PFSK-1 (cell line): ENCODE data around the gene ENOX2.

Experiments
- FOXP2 ChIP-seq: optimal IDR thresholded peaks from 2 replicates; pipeline ENCODE3; 2011; ENCODE audit warnings: borderline replicate concordance, control low read depth, inconsistent platforms; ENCODE audit not compliant: insufficient read depth; ENCODE audit errors: extremely low read length, extremely low read depth
- POLR2AphosphoS5 ChIP-seq: IDR thresholded peaks from 2 replicates; pipeline ENCODE4 v1.6.1; 2012; ENCODE audit warnings: low read depth, mild to moderate bottlenecking, control low read depth, low read length, moderate library complexity
- TAF1 ChIP-seq: IDR thresholded peaks from 2 replicates; pipeline ENCODE4 v1.6.1; 2012; ENCODE audit warnings: low read length, control low read depth, borderline replicate concordance; ENCODE audit not compliant: insufficient read depth

DNA sequence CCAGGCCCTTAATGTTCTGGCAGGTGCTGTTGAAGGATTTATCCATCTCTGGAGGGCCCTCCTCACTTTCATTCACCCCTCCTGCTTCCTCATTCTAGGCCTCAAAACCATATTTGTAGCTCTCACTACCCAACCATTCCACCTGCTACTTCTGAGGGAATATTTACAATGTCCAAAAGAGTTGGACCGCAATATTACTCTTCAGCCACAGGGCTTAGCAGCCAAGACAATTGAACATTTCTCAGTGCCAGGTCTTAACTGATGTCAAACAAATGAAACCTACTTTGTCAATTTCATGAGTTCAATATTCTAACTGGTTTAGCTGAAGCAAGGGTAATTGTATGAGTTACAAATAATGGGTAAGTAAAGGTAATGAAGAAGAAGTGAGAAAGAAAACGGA lies 113.2 kb downstream of the ENOX2 start:
- no peak for TF ChIP-seq POLR2AphosphoS5
- TF ChIP-seq TAF1 = no peak
- TF ChIP-seq FOXP2 = no peak
